Activated effector memory CD4-positive, alpha-beta T cell treated with anti-CD3 and anti-CD28 coated beads, Interleukin-2, amount 50 U/mL, for 16 hours (primary cell): Measurements from ENCODE around the gene CAMTA1.

Source experiments
- DNase-seq: peaks from one replicate; pipeline ENCODE4 v3.0.0-alpha.2; 2020

Gene CAMTA1

GRCh38 chr1:7383671-7384520 lies 598.6 kb downstream of the CAMTA1 start:
- no peak for DNase-seq

DNA sequence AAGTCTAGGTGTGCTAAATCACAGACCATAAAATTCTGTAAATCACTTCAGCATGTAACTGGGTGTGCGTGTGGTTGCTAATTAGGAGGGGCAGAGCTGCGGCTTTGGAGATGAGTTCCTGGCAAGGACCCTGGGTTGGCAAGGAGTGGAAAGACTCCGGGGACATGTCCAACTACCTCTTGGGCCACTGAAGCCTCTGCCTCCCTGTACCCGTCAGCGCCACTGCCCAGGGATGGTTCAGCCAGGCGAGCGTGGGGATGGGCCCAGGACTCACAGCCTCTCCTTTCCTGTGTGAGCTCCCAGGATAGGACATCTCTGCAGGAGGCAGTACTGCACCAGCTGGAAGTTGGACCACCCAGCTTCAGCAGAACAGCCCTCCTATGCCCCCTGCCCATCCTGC lies 599.4 kb downstream of the CAMTA1 start:
- DNase-seq, result no peak

GRCh38 chr1:7385471-7386225 lies 600.4 kb downstream of the CAMTA1 start:
- no peak for DNase-seq

DNA sequence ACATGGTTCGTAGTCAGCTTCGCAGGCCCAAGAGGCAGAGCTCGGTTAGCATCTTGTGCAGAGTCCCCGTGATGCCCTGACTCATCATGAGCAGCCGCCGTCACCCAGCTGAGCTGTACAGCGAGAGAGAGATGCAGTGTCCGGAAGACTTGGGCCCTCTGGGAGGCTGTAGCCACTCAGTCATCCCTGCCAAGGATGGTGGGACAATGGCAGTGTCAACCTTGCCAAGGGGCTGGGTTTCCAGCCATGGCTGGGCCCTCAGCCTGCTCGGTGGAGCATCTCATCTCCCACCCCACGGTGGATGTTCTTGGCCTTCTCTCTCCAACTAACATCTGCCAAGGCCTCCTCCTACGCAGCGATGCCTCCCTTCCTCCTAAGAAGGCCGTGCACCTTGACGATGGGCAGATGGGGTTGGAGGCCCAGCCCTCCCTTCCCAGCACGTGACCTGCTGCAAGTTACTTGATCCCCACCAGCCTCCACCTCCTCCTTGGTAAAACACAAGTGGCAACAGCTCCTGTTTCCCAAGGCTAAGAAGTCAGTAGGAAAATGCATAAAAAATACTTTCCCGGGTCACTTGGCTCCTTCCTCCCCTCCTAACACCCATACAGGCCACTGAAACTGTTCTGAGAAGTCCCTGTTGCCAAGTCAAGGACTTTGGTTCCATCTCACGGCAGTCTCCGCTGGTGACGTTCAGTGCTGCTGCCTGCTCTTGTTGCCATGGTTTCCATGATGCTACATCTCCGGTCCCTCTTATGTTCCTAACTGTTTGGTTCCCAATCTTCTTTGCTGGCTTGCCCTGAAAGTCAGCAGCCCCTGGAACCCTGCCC lies 601.2 kb downstream of the CAMTA1 start:
- DNase-seq, result no peak

DNA sequence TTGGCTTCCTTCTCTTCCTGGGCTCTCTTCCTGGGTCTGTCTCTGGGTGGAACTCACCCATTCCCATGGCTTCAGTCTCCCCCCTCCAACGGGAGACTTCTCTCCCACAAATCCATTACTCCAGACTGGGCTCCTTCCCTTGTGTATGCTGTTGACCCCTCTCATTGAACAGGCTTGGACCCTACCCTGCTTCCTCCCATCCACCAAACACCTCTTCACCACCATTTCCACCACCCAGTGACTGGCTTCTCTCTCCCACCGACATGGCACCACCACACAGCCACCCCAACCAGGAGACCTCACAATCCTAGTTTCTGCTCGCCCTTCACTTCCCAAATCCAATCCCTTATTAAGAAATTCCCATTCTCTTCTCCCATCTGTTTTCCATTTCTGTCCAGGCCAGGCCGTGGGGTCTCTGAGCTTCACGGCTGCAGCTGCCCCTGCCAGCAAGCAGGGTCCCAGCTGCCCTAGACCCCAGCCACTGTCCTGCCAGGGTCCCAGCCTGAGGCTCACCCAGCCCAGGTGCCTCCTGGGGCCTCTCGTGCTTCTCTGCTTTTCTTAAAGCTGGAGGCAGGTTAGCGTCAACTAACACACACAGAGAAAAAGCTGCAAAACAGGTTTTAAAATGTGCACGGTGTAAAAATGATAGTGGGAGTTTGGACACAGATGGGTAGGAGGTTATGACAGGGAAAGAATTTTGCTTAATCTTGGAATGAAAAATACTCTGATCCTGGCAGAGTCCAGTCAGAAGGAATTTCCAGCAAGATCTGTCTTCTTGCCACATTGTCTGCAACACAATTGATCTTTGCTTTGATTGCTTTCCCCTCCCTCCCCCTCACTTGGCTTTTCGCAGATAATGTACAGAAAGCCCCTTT lies 602.0 kb downstream of the CAMTA1 start:
- DNase-seq, result peak; percentile 39

GRCh38 chr1:7388141-7388487 lies 602.9 kb downstream of the CAMTA1 start:
- DNase-seq, result no peak

GRCh38 chr1:7388488-7389185 lies 603.4 kb downstream of the CAMTA1 start:
- DNase-seq, result peak; percentile 50

- DNase-seq, result no peak
Observed at GRCh38 chr1:7389201-7389905, 604.1 kb downstream of the CAMTA1 start.

- no peak for DNase-seq
Observed at GRCh38 chr1:7389906-7390603, 604.8 kb downstream of the CAMTA1 start.

DNA sequence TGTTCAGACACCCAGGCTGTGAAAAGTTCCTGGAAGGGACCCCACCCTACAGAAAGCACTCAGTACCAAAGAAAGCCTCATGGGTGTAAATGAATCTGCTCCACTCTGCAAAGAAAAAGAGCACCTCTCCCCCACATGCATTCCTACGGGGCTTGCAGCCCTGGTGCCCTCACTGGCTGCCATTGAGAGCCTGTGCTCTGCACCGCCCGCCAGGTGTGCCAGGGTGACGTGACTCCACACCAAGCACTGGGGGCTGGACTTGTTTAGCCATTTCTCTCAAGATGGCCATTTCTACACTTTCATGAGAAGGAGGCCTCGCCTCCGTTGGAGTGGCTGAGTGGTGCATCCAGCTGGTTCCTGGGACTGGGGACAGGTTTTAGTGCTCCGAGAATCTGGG lies 605.3 kb downstream of the CAMTA1 start:
- no peak for DNase-seq

GRCh38 chr1:7393136-7393535 lies 607.9 kb downstream of the CAMTA1 start:
- no peak for DNase-seq

GRCh38 chr1:7395251-7395650 lies 610.0 kb downstream of the CAMTA1 start:
- DNase-seq, result no peak

DNA sequence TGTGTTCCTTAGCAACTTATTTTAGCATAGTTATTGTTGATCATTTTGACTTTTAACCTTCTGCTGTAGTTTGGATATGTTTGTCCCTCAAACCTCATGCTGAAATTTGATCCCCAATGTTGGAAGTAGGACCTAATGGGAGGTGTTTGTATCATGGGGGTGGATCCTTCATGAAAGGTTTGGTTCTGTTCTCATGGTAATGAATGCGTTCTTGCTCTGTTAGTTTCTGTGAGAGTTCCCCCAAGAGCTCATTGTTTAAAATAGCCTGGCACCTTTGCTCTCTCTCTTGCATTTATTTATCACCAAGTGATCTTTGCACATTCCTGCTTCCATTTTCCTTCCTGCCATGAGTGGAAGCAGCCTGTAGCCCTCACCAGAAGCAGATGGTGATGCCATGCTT lies 613.7 kb downstream of the CAMTA1 start:
- DNase-seq, result no peak

DNA sequence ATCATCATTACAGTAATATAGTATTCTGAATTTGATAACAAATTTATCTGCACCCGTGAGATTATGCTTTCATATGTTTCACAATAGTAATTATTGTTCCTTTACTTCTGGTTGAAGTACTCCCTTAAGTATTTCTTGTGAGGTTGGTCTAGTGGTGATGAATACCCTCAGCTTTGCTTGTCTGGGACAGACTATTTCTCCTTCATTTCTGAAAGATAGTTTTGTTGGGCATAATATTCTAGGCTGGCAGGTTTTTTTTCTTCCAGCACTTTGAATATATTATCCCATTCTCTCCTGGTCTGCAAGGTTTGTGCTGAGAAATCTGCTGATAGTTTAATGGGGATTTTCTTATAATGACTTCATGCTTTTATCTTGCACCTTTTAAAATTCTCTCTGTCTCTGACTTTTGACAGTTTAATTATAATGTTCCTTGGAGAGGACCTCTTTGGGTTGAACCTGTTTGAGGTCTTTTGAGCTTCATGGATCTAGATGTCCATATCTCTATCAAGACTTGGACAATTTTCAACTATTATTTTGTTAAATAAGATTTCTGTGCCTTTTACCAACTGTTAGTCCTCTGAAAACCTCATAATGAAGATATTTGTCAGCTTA lies 614.4 kb downstream of the CAMTA1 start:
- no peak for DNase-seq

DNA sequence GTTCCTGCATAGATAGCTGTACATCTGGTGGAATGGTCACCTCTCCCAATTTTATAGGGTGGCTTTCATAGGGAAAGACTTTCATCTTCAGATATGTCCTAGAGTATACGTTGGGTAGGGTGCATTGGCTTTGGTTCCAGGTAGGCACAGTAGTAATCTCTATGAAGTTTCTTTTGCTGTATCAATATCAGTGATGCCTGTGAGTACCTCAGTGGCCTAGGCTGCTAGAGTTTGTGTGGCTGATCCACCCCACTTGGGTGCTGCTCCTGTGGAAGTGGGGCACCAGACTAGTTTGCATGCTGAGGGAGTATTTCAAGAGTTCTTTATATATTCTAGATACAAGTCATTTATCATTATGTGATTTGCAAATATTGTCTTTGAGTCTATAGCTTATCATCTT lies 615.3 kb downstream of the CAMTA1 start:
- no peak for DNase-seq

- DNase-seq, result no peak
Observed at GRCh38 chr1:7401814-7402547, 616.7 kb downstream of the CAMTA1 start.

- DNase-seq, result no peak
Observed at GRCh38 chr1:7402548-7402850, 617.2 kb downstream of the CAMTA1 start.

GRCh38 chr1:7403265-7404045 lies 618.2 kb downstream of the CAMTA1 start:
- peak; percentile 41 for DNase-seq
